HG03159 (cell line): ENCODE measurements around the gene DCAF5.
A peak's percentile ranks its signal among the peaks of the same experiment; 100 is the strongest.
"Not testable (repeated sequence)": the region's sequence is repeated elsewhere in the genome, so short reads cannot be mapped to it uniquely, and the experiment has no call there.

Experiments
- ATAC-seq: cut with Tn5 transposase; IDR thresholded peaks from one replicate; pipeline ENCODE4 v1.9.1; 2021; ENCODE audit warnings: mild to moderate bottlenecking, moderate library complexity; ENCODE audit not compliant: unreplicated experiment

Gene DCAF5, protein sequence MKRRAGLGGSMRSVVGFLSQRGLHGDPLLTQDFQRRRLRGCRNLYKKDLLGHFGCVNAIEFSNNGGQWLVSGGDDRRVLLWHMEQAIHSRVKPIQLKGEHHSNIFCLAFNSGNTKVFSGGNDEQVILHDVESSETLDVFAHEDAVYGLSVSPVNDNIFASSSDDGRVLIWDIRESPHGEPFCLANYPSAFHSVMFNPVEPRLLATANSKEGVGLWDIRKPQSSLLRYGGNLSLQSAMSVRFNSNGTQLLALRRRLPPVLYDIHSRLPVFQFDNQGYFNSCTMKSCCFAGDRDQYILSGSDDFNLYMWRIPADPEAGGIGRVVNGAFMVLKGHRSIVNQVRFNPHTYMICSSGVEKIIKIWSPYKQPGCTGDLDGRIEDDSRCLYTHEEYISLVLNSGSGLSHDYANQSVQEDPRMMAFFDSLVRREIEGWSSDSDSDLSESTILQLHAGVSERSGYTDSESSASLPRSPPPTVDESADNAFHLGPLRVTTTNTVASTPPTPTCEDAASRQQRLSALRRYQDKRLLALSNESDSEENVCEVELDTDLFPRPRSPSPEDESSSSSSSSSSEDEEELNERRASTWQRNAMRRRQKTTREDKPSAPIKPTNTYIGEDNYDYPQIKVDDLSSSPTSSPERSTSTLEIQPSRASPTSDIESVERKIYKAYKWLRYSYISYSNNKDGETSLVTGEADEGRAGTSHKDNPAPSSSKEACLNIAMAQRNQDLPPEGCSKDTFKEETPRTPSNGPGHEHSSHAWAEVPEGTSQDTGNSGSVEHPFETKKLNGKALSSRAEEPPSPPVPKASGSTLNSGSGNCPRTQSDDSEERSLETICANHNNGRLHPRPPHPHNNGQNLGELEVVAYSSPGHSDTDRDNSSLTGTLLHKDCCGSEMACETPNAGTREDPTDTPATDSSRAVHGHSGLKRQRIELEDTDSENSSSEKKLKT

DNA sequence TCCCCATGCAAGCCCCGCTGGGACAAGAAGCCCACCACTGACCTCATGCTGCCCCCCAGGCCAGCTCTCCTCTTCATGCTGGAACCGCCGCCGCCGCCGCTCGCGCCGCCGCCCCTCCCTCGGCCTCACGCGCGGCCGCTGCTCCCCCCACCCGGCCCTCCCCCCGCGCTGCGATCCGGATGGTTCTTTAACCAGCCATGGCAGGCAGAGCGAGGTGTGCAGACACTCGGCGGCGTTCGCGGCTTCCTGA is at the start of gene DCAF5:
Gene DCAF5 (minus strand): TSS at position 218 of the 250 bp plus-strand sequence. CDS start 141 bp downstream, at position 77.
- no peak for ATAC-seq

DNA sequence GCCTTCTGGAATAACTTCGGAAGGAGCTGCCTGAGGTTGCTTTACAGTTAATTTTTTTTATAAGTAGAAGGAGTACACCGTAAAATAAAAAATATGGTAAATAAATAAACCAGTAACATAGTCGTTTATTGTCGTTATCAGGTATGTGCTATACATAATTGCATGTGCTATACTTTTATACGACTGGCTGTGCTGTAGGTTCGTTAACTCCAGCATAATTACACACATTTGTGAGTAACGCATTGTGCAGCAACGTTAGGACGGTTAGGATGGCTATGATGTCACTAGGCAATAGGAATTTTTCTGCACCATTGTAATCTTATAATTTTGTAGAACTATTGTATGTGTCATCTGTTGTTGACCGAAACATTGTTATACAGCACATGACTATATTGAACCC is 46.9 kb upstream of the DCAF5 start:
- no peak for ATAC-seq

DNA sequence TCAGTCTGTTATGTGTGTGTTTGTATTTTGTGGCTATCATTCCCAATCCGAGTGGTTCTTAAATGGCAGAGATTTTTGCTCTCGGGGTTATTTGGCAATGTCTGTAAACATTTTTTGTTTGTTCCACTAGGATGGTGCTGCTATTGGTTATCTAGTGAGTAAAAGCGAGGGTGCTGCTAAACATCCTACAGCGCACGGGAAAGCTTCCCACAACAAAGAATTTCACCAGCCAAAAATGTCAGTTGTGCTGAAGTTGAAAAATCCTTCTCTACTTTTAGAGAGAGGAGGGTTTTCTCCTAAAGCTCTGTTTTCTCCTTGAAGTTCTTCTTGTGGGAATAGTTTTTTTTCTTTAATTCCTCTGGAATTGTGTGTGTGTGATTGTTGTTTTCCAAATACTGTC is 40.8 kb upstream of the DCAF5 start:
- no peak for ATAC-seq

DNA sequence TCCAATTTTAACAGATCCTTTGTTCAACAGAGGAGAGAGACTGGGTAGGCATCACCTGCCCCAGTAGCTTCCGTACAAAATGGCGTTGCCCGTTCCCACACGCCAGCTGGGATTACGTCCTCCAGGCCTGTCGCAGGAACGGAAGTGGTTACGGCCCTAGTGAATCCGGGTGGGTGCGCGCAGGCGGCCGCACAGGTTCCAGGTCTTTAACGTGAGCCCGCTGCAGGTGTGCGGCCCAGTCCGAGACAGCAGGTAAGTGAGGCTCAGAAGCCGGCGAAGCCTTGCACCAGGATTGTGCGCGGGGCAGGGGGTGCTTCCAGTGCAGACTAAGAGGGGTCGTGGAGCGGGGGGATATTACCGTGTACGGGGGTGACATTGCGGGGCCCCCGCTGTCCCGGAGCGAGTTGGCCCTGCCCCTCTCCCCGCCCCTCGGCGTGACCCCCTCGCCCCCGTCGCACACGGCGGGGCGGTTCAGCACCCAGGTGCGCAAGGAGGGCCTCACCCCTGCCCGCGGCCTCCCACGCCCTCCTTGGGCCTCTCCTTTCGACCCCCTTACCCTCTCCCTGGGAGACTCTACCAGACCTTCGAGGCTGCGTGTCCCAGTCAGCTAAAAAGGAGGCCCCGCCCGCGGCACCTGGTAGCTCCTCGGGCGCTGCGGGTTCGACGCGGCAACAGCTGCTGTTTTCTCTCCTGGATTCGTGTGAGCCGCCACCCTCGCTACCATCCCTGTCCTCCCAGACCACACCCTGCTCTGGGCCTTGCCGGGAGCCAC is 38.6 kb upstream of the DCAF5 start, which contains the start of gene EXD2:
Gene EXD2 (plus strand): TSS at position 159 of the 772 bp plus-strand sequence. CDS start 17,973 bp downstream, outside the sequence.
- ATAC-seq = peak; percentile 68

DNA sequence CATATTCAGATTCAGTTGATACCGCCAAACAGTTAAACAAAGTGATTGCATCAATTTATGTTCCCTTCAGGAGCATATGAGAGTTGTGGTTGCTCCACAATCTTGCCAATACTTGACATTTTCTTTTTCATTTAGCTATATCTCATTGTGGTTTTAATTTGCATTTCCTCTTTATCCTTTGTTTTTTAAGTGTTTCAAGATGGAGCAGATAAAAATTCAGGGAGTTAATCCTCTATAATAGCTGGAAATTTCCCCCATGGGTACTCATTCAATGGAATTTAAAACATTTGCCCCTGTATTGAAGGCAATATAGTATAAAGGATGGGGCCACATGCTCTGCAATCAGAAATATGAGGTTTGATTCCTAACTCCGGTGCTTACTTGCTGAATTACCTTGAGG is 37.3 kb upstream of the DCAF5 start:
- ATAC-seq = no peak

DNA sequence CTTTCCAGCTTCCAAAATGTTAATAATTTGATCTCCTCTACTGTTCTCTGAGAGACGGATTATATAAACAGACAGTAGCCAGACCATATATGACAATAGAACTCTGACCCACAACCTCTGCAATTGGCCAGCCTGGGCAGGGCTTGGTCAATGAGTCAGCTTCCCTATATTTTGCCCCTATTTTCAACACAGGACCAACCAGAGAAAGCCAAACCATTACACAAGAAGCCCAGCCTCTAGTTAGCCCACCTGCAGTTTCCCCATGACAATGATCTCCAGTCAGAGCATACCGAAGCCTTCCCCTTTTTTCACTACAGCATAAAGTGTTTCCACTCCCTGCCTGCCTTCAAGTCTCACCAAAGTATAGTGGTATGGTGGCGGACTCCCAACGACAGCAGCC is 30.8 kb upstream of the DCAF5 start:
- no peak for ATAC-seq

DNA sequence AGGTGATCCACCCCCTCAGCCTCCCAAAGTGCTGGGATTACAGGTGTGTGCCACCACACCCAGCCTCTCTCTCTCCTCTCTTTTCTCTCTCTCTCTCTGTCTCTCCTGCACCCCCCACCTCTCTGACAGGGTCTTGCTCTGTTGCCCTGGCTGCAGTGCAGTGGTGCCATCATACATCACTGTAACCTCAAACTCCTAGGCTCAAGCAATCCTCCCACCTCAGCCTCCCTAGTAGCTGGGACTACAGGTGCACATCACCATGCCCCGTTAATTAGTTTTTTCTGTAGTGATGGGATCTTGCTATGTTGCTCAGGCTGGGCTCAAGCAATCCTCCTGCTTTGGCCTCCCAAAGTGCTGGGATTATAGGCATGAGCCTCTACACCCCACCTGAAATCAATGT is 29.7 kb upstream of the DCAF5 start:
- not testable (repeated sequence) for ATAC-seq

DNA sequence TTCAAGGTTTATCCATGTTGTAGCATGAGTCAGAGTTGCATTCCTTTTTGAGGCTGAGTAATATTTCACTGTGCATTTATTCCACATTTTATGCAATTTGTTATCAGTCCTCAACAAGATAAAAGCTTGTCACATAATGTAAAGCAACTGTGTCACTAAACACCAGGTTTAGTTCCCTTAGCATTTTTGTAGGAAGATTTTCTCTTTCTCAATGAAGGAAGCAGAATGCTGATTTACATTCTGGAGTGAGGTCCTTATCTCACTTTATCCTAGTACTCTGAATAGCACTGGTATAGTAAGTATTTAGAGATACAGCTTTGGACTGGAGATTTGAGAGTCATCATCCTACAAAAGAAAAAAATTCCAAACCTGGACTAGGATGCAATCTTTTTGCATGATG is 28.6 kb upstream of the DCAF5 start:
- no peak for ATAC-seq

DNA sequence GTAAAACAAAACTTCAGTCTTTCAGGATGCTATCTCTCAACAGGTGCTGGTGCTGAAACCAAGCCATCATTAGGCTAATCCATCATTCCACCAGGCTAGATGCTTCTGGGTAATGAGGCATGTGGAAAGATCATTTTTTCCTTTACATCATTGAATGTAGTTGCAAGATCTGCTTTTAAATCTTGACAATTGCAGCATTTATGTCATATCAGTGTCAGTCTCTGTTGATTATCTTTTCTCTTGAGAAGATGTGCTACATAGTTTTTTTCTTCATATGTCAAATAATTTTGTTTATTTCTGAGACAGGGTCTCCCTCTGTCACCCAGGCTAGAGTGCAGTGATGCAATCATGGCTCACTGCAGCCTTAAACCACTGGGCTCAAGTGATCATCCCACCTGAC is 22.2 kb upstream of the DCAF5 start:
- no peak for ATAC-seq

DNA sequence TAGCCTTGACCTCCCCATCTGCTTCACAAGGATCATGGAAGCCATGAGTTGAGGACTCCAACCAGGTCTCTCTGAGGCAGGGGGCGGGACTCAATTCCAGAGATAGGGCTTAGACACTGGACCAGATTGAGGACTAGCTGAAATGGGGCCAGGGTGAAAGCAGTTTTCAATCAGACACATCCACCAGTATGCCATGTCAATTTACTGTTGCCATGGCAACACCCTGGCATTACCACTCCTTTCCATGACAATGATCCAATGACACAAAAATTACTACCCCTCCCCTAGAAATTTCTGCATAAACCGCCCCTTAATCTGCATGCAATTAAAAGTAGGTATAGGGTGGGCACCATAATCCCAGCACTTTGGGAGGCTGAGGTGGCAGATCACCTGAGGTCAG is 18.6 kb upstream of the DCAF5 start:
- no peak for ATAC-seq

DNA sequence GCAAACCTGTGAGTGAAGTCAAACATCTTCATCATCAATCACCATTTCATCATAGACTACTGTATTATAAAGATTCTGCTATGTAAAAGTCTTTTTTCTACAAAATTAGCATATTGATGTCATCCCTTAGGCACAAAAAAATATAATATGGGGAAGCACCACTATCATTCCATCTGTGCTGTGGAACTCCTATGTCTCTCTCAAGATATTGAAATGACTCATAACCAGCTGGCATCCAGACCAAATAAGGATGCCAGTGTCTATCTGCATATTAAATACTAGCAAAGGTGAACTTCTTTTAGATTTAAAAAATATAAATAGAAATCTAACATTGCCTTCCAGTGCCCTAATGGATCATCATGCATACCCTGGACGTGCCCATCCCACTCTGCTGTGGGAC is 17.9 kb upstream of the DCAF5 start:
- ATAC-seq = no peak

DNA sequence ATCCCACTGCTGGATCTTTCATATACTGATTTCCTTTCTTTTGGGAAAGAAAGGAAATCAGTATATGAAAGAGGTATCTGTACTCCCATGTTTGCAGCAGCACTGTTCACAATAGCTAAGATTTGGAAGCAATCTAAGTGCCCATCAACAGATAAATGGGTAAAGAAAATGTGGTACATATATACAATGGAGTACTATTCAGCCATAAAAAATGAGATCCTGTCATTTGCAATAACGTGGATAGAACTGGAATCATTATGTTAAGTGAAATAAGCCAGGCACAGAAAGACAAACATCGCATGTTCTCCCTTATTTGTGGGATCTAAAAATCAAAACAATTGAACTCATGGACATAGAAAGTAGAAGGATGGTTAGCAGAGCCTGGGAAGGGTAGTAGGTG is 12.9 kb upstream of the DCAF5 start:
- not testable (repeated sequence) for ATAC-seq

DNA sequence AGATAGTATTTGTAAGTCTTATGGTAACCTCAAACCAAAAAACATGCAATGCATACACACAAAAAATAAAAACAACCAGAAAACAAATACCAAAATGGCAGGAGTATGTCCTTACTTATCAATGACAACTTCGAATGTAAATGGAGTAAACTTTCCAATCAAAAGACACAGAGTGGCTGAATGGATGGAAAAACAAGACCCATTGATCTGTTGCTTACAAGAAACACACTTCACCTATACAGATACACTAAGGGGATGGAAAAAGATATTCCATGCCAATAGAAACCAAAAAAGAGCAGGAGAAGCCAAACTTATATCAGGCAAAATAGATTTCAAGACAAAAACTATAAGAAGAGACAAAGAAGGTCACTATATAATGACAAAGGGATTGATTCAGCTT is 8.7 kb upstream of the DCAF5 start:
- ATAC-seq = no peak

DNA sequence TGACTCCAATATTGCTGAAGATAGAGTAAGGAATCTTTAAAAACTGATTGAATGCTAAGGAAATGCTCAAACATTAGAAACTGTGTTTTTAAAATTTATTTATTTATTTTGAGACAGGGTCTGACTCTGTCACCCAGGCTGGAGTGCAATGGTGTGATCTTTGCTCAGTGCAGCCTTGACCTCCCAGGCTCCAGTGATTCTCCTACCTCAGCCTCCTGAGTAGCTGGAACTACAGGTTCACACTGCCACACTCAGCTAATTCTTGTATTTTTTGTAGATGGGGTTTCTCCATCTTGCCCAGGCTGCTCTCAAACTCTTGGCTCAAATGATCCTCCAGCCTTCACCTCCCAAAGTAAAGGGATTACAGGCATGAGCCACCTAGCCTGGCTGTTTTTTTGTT is 3.3 kb upstream of the DCAF5 start:
- ATAC-seq = no peak

DNA sequence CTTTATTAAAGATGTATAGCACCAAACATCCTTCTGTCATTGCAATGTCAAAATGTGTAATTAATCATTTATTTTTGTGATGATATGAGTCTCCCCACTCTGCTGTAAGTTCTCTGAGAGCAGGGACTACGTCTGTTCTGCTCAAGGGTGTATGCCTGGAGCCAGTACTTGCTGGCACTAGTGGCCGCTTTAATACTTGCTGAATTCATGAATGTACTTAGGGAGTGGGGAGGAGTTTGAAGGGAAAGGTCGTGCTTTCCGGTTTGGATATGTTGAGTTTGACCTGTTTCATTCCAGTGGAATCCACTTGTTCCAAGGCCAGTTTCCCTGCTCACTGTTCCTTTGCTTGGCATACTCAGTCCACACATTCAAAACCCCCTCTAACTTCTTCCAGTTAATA is 1.9 kb upstream of the DCAF5 start:
- ATAC-seq = no peak

DNA sequence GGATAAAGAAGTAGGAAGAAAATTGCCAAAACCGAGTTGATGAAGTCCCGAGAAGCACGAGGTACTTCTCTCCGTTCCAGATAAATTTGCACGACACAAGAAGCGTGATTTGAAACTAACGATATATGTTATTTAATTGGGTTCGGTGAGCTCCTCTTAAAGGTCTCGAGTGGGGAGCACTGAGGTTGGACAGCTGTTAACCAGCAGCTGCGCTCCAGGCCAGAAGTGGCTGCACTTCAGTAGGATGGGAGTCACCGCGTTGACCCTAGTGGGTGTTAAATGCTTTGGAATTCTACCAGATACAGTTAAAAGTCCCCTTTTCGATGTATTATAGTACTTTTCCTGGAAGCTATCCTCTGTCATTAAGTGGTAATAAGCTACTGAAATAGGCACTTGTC is 953 bp upstream of the DCAF5 start:
- no peak for ATAC-seq

DNA sequence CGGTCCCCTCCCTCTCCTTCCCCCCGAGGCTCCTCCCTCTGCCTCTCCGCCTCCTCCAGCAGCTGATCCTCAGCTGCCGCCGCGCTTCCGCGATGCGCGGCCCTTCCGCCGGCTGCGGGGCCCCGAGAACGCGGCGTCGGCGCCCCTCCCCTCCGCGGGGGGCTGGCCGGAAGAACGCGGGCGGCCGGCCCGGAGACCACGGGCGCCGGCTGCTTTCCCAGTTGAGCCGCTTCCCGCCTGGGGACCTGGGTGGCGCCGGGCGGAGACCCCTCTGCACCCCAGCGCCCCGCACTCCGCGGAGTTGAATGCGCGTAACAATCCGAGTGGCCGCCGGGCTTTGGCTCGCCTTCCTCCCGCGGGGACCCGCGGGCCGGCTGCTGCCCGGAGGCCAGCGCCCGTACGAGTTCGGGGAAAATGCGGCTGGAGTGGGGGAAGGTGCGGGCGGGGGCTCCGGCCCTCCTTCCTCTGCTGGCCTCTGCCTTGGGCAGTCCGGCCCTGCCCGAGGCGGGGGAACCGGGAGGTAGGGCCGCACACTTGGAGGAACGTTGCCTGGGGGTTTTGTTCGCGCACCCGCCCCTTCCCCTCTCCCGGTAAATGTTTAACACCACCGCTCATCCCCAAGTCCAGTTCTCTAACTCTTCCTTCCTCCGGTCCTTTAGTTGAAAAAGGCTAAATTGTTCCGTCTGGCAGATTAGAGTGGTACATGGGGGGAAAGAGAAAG is 393 bp upstream of the DCAF5 start:
- ATAC-seq = peak; percentile 87

DNA sequence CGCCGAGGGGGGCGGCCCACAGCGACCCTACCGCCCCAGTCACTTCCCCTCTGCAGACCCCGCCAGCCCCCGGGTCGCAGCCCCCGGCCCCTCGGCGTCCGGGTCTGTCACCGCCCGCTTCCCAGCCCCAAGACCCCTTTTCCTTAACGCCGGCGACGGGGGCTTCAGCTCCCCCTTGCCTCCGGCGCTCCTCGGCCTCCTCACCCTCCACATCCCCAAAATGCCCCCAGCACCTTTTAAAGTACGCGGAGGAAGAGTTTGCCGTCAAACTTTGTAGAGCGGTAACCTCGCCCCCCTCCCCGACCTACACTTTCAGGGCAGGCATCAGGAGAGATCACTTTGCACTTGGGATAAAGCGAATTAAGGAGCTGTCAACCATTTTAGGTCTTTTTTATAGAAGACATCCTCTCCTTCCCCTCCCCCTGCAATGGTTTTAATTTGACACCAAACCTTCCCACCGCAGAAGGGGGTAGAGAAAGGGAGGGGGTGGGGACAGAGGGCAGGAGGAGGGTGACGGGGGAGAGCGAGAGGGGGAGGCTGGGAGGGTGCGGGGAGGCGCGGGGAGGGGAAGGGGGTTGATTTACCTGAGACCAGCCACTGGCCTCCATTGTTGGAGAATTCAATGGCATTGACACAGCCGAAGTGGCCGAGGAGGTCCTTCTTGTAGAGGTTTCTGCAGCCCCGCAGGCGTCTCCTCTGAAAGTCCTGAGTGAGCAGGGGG is 578 bp downstream of the DCAF5 start:
- peak; percentile 4 for ATAC-seq

DNA sequence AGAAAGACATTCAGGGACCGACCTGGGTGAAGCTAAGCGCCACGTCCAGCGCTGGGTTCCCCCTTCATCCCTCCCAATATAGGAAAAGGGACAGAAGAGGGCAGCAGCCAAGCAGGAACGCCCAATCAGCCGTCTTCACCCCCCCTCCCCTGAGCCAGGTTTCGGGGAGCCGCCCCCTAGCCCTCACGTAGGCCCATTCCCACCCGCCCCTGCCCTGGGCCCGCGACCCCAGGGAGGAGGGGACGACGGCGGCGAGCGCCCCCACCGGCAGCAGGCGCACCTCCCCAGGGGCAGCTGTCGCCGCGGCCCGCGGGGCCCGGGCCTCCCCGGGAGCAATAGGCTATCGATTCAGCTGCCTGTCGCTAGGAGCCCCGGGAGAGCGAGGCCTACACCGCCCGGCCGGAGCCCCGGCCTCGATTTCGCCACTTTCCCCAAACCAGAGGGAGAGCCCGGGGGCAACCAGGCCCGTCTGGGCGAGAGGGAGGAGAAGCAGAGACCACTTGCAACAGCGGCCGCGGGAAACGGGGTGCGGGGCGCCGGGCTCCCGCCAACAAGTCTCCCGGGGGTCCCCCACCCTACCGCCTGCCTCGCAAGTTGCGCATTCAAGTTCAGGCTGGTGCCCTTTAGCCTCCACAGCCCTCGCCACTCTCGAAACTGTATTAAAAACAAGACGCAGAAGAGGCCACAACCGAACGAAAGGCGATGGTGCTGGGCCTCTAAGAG is 1.3 kb downstream of the DCAF5 start:
- ATAC-seq = peak; percentile 37
